Measurements from ENCODE around the gene GLUL.

The GLUL gene

GRCh38 chr1:182392050-182393028, 749 bp upstream of the GLUL start:
- peak overlapping the region; percentile 88 for H3K27ac ChIP-seq
- TF ChIP-seq CTCF (conservative IDR thresholded peaks at IDR 0.05) (no peak), ZFX (IDR thresholded peaks at IDR 0.05) (no peak; the same call in 1 of the 2 replicates)

- TF ChIP-seq CTCF (conservative IDR thresholded peaks at IDR 0.05) (no peak; the same call in 1 of the 2 replicates), ZFX (IDR thresholded peaks at IDR 0.05) (no peak)
- peak overlapping the region; percentile 88 for H3K27ac ChIP-seq
Observed at GRCh38 chr1:182391028-182391361, 595 bp downstream of the GLUL start.

GRCh38 chr1:182389619-182390047, 2.0 kb downstream of the GLUL start:
- H3K27ac ChIP-seq, result peak overlapping the region; percentile 88
- no peak for TF ChIP-seq CTCF (conservative IDR thresholded peaks at IDR 0.05)
- TF ChIP-seq ZFX (IDR thresholded peaks at IDR 0.05), result no peak

- TF ChIP-seq ZFX (IDR thresholded peaks at IDR 0.05) (no peak), CTCF (conservative IDR thresholded peaks at IDR 0.05) (no peak)
- no peak overlapping the region for H3K27ac ChIP-seq
Observed at GRCh38 chr1:182388392-182389134, 3.0 kb downstream of the GLUL start.

GRCh38 chr1:182387566-182387965, 4.0 kb downstream of the GLUL start:
- TF ChIP-seq CTCF (conservative IDR thresholded peaks at IDR 0.05), result no peak
- no peak overlapping the region for H3K27ac ChIP-seq

GRCh38 chr1:182386980-182387379, 4.6 kb downstream of the GLUL start:
- TF ChIP-seq CTCF (conservative IDR thresholded peaks at IDR 0.05), result no peak
- no peak for TF ChIP-seq ZFX (IDR thresholded peaks at IDR 0.05)
- H3K27ac ChIP-seq, result no peak overlapping the region
